ENCODE measurements around the gene DOK6. TPM values are rescaled to one million over a fixed set of nuclear protein-coding genes. Genes with fewer than 3 reads are reported as not detected.
A peak's percentile ranks its signal among the peaks of the same experiment; 100 is the strongest.

The DOK6 gene
- total RNA-seq, 1 donor from 2014 or later: 3.2 TPM

- ATAC-seq: no peak
- no peak for DNase-seq
- intact Hi-C loops (cut with DNase I): no loop called here
These were observed 12.5 kb upstream of the DOK6 start for GRCh38 chr18:69388222-69388621.

GRCh38 chr18:69397096-69397495 is 3.6 kb upstream of the DOK6 start:
- intact Hi-C loops (cut with DNase I): no loop called here
- Histone ChIP-seq H3K27me3 (ENCODE audit: low read depth) (peaks cover 20% of the 10 kb centered on the region), H3K36me3 (no peaks in the 10 kb centered on the region), H3K4me3 (no peak overlapping the region), H3K27ac (no peak overlapping the region), H3K9me3 (no peaks in the 10 kb centered on the region), H3K4me1 (peaks cover 14% of the 10 kb centered on the region)
- TF ChIP-seq CTCF (IDR thresholded peaks at IDR 0.05): no peak
- no peak for ATAC-seq
- no peak for DNase-seq

More at GRCh38 chr18:69388222-69388621, 12.5 kb upstream of the DOK6 start:
- Histone ChIP-seq H3K27ac (no peak overlapping the region), H3K9me3 (no peaks in the 10 kb centered on the region), H3K4me1 (no peaks in the 10 kb centered on the region), H3K36me3 (no peaks in the 10 kb centered on the region), H3K27me3 (ENCODE audit: low read depth) (no peaks in the 10 kb centered on the region), H3K4me3 (no peak overlapping the region)
- no peak for TF ChIP-seq CTCF (IDR thresholded peaks at IDR 0.05)

- Histone ChIP-seq H3K36me3 (no peaks in the 10 kb centered on the region), H3K27ac (no peak overlapping the region), H3K9me3 (no peaks in the 10 kb centered on the region), H3K27me3 (ENCODE audit: low read depth) (peaks cover 32% of the 10 kb centered on the region), H3K4me1 (peaks cover 15% of the 10 kb centered on the region), H3K4me3 (no peak overlapping the region)
- no peak for ATAC-seq
- no peak for TF ChIP-seq CTCF (IDR thresholded peaks at IDR 0.05)
- intact Hi-C loops (cut with DNase I): no loop called here
- no peak for DNase-seq
These were observed 1.4 kb upstream of the DOK6 start for GRCh38 chr18:69399253-69399652.

- ATAC-seq: no peak
- H3K27me3 ChIP-seq (ENCODE audit: low read depth): peaks cover 32% of the 10 kb centered on the region
These were observed 213 bp downstream of the DOK6 start for GRCh38 chr18:69400976-69401225.

GRCh38 chr18:69401226-69401971 is 711 bp downstream of the DOK6 start:
- ATAC-seq (peak; percentile 36 to 42), DNase-seq (peak; percentile 42)
- peak overlapping the region; percentile 58 for H3K4me3 ChIP-seq
- no peak for TF ChIP-seq CTCF (IDR thresholded peaks at IDR 0.05)
- H3K27me3 ChIP-seq (ENCODE audit: low read depth): peaks cover 32% of the 10 kb centered on the region
- intact Hi-C loops (cut with DNase I): no loop called here
- H3K27ac ChIP-seq: peak overlapping the region; percentile 56
- no peaks in the 10 kb centered on the region for H3K9me3 ChIP-seq
- H3K36me3 ChIP-seq: no peaks in the 10 kb centered on the region
- peaks cover 15% of the 10 kb centered on the region for H3K4me1 ChIP-seq

More at GRCh38 chr18:69400976-69401225, 213 bp downstream of the DOK6 start:
- Histone ChIP-seq H3K27ac (peak overlapping the region; percentile 56), H3K9me3 (no peaks in the 10 kb centered on the region), H3K4me3 (peak overlapping the region; percentile 58), H3K36me3 (no peaks in the 10 kb centered on the region), H3K4me1 (peaks cover 15% of the 10 kb centered on the region)
- no peak for TF ChIP-seq CTCF (IDR thresholded peaks at IDR 0.05)
- intact Hi-C loops (cut with DNase I): no loop called here
- DNase-seq: no peak

All from lower lobe of right lung (tissue), 2 donors.